ENCODE measurements around the gene SGPL1. TPM values are rescaled to one million over a fixed set of nuclear protein-coding genes. Genes with fewer than 3 reads are reported as not detected.

Gene SGPL1
- total RNA-seq, 1 experiment from 2014 or later = 127 TPM

- Histone ChIP-seq H3K36me3 (ENCODE audit: control insufficient read depth, insufficient read depth, low read length) (no peaks in the 10 kb centered on the region), H3K4me3 (ENCODE audit: low read depth, low read length) (no peak overlapping the region), H3K9me3 (peaks cover 16% of the 10 kb centered on the region), H3K27me3 (replicated peaks; ENCODE audit: control insufficient read depth, insufficient read depth, low read length) (0 out of 2 replicates have a peak, but pooled peaks cover 3% of the 10 kb centered on the region), H3K4me1 (no peaks in the 10 kb centered on the region)
- Mint-ChIP-seq H3K27me3 (ENCODE audit: insufficient read depth, unreplicated experiment) (peaks cover 20% of the 10 kb centered on the region), H3K36me3 (ENCODE audit: insufficient read depth, unreplicated experiment) (no peaks in the 10 kb centered on the region), H3K9me3 (ENCODE audit: unreplicated experiment) (peaks cover 19% of the 10 kb centered on the region), H3K27ac (ENCODE audit: unreplicated experiment) (no peak overlapping the region), H3K4me1 (ENCODE audit: low read depth, unreplicated experiment) (peaks cover 6% of the 10 kb centered on the region), H3K4me3 (ENCODE audit: unreplicated experiment) (no peak overlapping the region)
- DNase-seq = no peak
- ChIA-PET CTCF (no interaction called here), POLR2A (no interaction called here)
- intact Hi-C loops (cut with micrococcal nuclease; ENCODE audit: unreplicated experiment) = no loop called here
- BruUV-seq (replicated peaks) = no TSS peak
- TF ChIP-seq CTCF (IDR thresholded peaks at IDR 0.05; ENCODE audit: insufficient read depth in 1 of 2, low read depth in 1 of 2, low read length in 1 of 2, severe bottlenecking in 1 of 2, unreplicated experiment in 1 of 2) = no peak
Observed at GRCh38 chr10:70786799-70787415, 28.8 kb upstream of the SGPL1 start.

- no peak overlapping the region for H3K4me3 Mint-ChIP-seq (ENCODE audit: unreplicated experiment)
- H3K36me3 Mint-ChIP-seq (ENCODE audit: insufficient read depth, unreplicated experiment) = no peaks in the 10 kb centered on the region
- Histone ChIP-seq H3K36me3 (ENCODE audit: control insufficient read depth, insufficient read depth, low read length) (no peaks in the 10 kb centered on the region), H3K4me3 (ENCODE audit: low read depth, low read length) (no peak overlapping the region), H3K27me3 (replicated peaks; ENCODE audit: control insufficient read depth, insufficient read depth, low read length) (no peaks in the 10 kb centered on the region), H3K4me1 (no peaks in the 10 kb centered on the region; the same call in 1 of the 2 replicates), H3K9me3 (peaks cover 16% of the 10 kb centered on the region)
- CTCF ChIA-PET = no interaction called here
- no TSS peak for BruUV-seq (replicated peaks)
- H3K27me3 Mint-ChIP-seq (ENCODE audit: insufficient read depth, unreplicated experiment) = peaks cover 16% of the 10 kb centered on the region
- POLR2A ChIA-PET = no interaction called here
- no peak overlapping the region for H3K27ac Mint-ChIP-seq (ENCODE audit: unreplicated experiment)
- peaks cover 9% of the 10 kb centered on the region for H3K4me1 Mint-ChIP-seq (ENCODE audit: low read depth, unreplicated experiment)
- intact Hi-C loops (cut with micrococcal nuclease; ENCODE audit: unreplicated experiment) = no loop called here
- peaks cover 23% of the 10 kb centered on the region for H3K9me3 Mint-ChIP-seq (ENCODE audit: unreplicated experiment)
- DNase-seq = no peak
- TF ChIP-seq CTCF (IDR thresholded peaks at IDR 0.05; ENCODE audit: insufficient read depth in 1 of 2, low read depth in 1 of 2, low read length in 1 of 2, severe bottlenecking in 1 of 2, unreplicated experiment in 1 of 2) = no peak
Observed at GRCh38 chr10:70791386-70792039, 24.2 kb upstream of the SGPL1 start.

GRCh38 chr10:70795613-70796012 lies 20.1 kb upstream of the SGPL1 start:
- H3K27ac Mint-ChIP-seq (ENCODE audit: unreplicated experiment) = no peak overlapping the region
- no peak overlapping the region for H3K4me3 ChIP-seq (ENCODE audit: low read depth, low read length)
- peaks cover 2% of the 10 kb centered on the region; the same call in 1 of the 2 replicates for H3K27me3 ChIP-seq (replicated peaks; ENCODE audit: control insufficient read depth, insufficient read depth, low read length)

More at GRCh38 chr10:70795613-70796012, 20.1 kb upstream of the SGPL1 start:
- intact Hi-C loops (cut with micrococcal nuclease; ENCODE audit: unreplicated experiment) = no loop called here
- peaks cover 10% of the 10 kb centered on the region for H3K9me3 Mint-ChIP-seq (ENCODE audit: unreplicated experiment)
- H3K36me3 Mint-ChIP-seq (ENCODE audit: insufficient read depth, unreplicated experiment) = no peaks in the 10 kb centered on the region
- CTCF ChIA-PET = no interaction called here
- peaks cover 10% of the 10 kb centered on the region for H3K27me3 Mint-ChIP-seq (ENCODE audit: insufficient read depth, unreplicated experiment)
- BruUV-seq (replicated peaks) = no TSS peak
- no peak for DNase-seq
- H3K36me3 ChIP-seq (ENCODE audit: control insufficient read depth, insufficient read depth, low read length) = no peaks in the 10 kb centered on the region
- POLR2A ChIA-PET = no interaction called here
- H3K4me3 Mint-ChIP-seq (ENCODE audit: unreplicated experiment) = no peak overlapping the region
- TF ChIP-seq CTCF (IDR thresholded peaks at IDR 0.05; ENCODE audit: insufficient read depth in 1 of 2, low read depth in 1 of 2, low read length in 1 of 2, severe bottlenecking in 1 of 2, unreplicated experiment in 1 of 2) = no peak
- no peaks in the 10 kb centered on the region for H3K9me3 ChIP-seq
- peaks cover 9% of the 10 kb centered on the region for H3K4me1 Mint-ChIP-seq (ENCODE audit: low read depth, unreplicated experiment)
- H3K4me1 ChIP-seq = no peaks in the 10 kb centered on the region; the same call in 1 of the 2 replicates

Data from Caco-2 (cell line).